KOPT-K1 (cell line): ENCODE data around the gene MAGEA10.
"Not testable (repeated sequence)": the region's sequence is repeated elsewhere in the genome, so short reads cannot be mapped to it uniquely, and the experiment has no call there.

Experiments
- H3K27ac ChIP-seq: fragments of 200-600 bp; sonication (generic); 2 replicates; pipeline ENCODE4 v1.5.1; 2016; ENCODE audit warnings: antibody characterized with exemption, mild to moderate bottlenecking, low read depth, low read length; ENCODE audit not compliant: poor library complexity, severe bottlenecking
- H3K36me3 ChIP-seq: fragments of 200-600 bp; sonication (generic); 2 replicates; pipeline ENCODE4 v1.5.1; 2017; ENCODE audit warnings: antibody characterized with exemption, mild to moderate bottlenecking, low read length, moderate library complexity; ENCODE audit not compliant: insufficient read depth
- H3K9me3 ChIP-seq: fragments of 200-600 bp; sonication (generic); 2 replicates; pipeline ENCODE4 v1.5.1; 2017; ENCODE audit warnings: antibody characterized with exemption, low read length, mild to moderate bottlenecking; ENCODE audit not compliant: insufficient read depth, poor library complexity, severe bottlenecking

MAGEA10 gene

GRCh38 chrX:152131525-152131924 is 6.9 kb downstream of the MAGEA10 start:
- Histone ChIP-seq H3K27ac (no peak overlapping the region), H3K9me3 (no peaks in the 10 kb centered on the region), H3K36me3 (no peaks in the 10 kb centered on the region)

DNA sequence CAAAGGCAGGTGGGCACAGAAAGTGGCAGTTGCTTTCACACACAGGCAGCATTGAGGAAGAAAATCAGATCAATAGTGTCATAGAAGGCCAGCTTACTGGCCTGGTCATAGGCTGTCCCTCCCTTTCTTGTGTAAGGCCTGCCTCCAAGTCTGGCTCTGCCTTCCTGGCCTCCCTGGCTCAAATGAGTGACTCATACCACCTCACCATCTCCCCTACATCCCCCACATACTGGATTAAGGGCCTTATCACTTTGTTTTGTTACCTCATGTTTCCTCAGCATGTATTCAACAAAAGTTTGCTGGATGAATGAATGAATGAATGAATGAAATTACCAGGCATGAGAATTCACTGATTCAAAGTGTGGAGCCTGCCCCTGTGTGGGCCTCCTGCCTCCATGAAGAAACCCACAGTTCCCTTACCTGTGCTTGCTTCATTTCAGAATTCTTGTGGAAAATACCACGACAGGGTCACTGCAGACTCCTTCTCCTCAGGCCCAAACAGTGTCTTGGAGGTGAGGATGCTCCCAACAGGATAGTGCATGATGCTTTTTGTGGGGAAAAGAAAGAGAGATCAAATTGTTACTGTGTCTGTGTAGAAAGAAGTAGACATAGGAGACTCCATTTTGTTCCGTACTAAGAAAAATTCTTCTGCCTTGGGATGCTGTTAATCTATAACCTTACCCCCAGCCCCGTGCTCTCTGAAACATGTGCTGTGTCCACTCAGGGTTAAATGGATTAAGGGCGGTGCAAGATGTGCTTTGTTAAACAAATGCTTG is 9.1 kb downstream of the MAGEA10 start:
- not testable (repeated sequence) for H3K9me3 ChIP-seq, H3K27ac ChIP-seq, H3K36me3 ChIP-seq

DNA sequence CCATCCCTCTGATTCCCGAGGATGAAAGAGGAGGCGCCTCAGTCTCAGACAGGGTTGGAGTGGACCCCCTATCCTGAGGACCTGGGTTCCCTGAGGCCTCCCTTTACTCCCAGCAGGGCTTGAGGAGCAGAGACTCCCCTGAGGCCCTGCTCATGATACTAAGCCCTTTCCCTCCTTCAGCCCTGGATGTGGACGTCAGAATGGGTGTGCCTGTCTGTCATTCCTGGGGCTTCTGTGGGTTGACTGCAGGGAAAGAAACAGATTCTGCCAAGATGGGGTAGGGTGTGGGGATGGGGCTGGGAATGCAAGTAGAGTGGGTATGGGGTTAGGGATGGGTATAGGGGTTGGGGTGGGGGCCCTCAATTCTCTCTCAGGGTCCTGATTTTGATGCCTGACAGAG is 21.1 kb downstream of the MAGEA10 start:
- H3K27ac ChIP-seq: no peak overlapping the region
- no peaks in the 10 kb centered on the region for H3K9me3 ChIP-seq
- H3K36me3 ChIP-seq: no peaks in the 10 kb centered on the region

- Histone ChIP-seq H3K27ac (no peak overlapping the region), H3K9me3 (no peaks in the 10 kb centered on the region), H3K36me3 (no peaks in the 10 kb centered on the region)
Observed at GRCh38 chrX:152108527-152108926, 29.9 kb downstream of the MAGEA10 start.

- H3K9me3 ChIP-seq: no peaks in the 10 kb centered on the region
- H3K36me3 ChIP-seq: no peaks in the 10 kb centered on the region
- H3K27ac ChIP-seq: no peak overlapping the region
Observed at GRCh38 chrX:152103866-152104265, 34.5 kb downstream of the MAGEA10 start.

DNA sequence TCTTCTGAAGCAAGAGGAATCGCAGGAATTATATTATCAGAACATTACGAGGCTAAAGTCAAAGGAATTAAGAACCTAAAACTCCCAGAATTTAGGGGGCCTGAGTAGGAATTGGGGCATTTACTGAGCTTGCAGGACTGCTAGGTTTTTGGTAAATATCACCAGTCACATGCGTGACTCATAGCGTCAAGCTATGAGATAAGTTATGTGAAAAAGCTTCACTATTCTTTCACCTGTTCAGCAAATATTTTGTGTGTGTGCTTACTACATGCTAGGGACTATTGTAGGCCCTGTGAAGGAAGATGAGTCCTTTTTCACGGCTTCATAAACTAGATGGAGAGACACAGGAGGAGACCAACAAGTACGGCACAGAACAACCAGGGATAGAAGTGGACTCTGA is 52.2 kb downstream of the MAGEA10 start:
- H3K27ac ChIP-seq: no peak overlapping the region
- H3K36me3 ChIP-seq: no peaks in the 10 kb centered on the region
- no peaks in the 10 kb centered on the region for H3K9me3 ChIP-seq
